Skin epidermis (tissue), 12 donors: ENCODE measurements around the gene B4GALNT3.

Experiments used
- H3K27ac ChIP-seq, 21 experiments: fragments of 200-600 bp; sonication (generic) in 11 of 21; one replicate each; pipeline ENCODE4 v1.5.0; 2020; ENCODE audit warnings: mild to moderate bottlenecking in 3 of 21, inconsistent platforms in 2 of 21, moderate library complexity in 2 of 21
- H3K4me3 ChIP-seq, 7 experiments: fragments of 200-600 bp; sonication (generic) in 2 of 7; one replicate each; pipeline ENCODE4 v1.5.0; 2020; ENCODE audit warnings: inconsistent platforms in 2 of 7, mild to moderate bottlenecking in 2 of 7, moderate library complexity in 1 of 7

B4GALNT3 gene

DNA sequence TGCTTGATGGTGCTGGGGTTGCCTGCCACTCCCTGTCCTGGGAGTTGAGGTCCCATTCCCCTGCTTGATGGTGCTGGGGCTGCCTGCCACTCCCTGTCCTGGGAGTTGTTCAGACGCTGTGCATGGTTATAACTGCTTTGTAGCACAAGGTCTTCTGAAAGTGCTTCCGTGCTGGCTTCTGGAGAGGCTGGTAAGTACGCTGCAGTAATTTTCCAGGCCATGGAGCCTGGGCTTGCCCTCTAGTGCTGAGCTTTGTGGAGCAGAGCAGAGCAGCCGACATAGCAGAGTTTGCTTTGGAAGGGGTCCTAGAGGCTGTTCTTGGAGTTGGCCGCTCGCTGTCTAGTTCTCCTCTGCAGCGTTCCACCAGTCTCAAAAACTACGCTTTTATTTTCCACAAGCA is 6.3 kb downstream of the B4GALNT3 start:
- no peak overlapping the region for H3K27ac ChIP-seq
- H3K4me3 ChIP-seq: no peak overlapping the region

DNA sequence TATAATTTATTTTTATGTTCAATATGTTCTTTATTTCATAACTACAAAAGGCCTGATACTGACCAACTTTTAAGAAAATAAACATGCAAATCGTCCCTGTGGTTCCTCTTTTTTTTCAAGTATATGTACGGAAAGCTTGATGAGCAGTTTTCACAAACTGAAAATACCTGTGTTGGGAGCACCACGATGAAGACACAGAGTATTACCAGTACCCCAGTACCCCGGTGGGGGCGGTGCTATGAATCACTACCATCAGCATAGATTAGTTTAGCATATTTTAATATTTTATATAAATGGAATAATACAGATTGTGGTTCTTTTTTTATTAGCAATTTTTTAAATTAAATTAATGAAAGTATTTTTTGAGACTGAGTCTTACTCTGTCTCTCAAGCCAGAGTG is 7.0 kb downstream of the B4GALNT3 start:
- Histone ChIP-seq H3K27ac (no peak overlapping the region), H3K4me3 (no peak overlapping the region)

DNA sequence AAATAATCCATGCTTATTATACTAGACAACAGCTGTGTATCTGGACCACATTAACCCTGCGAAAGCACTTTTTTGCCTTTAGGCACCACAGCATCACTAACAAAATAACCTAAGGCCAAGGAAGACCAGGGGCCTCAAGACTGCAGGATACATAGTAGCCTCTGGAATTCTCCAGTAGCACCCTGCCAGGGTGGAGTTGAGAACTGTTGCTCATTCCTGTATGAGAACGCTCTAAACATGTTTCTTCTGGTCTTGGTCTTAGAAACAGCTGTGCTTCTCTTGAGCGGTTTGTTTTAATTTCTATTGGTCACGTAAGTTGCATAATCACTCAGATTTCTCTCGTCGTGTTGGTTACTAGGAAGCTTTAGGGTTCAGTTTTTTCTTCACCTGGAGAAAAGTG is 7.9 kb downstream of the B4GALNT3 start:
- H3K27ac ChIP-seq: no peak overlapping the region
- no peak overlapping the region for H3K4me3 ChIP-seq

DNA sequence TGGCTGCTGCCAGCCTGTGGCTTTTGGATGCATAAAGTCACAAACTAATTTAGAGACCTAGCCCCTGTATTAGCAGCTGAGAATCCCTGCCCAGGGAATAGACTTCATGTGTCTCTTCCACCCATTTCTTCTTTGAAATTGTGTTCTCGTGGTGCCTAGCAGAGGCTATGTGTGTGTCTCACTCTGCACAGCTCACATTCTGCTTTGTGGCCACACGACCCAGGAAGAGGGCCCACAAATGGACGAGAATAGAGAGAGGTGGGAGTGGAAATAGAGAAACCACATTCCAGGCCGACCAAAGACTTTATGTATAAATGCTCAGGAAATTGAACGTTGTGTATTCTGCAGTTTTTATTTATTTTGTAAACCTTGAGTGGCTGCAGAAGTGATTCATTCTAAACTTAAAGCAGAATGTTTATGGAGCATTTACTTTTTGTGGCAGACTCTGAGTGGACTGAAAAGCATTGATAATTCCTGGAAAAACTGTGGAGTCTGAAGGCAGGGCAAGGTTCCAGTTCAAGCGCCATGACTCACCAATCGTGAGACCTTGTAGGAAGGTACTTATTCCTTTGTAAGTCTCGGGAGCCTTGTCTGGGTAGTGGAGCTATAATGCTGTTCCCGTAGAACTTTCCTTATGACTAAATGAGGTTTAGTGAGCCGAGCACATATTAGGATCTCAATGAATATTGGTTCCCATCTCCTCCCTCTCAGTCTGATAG is 9.1 kb downstream of the B4GALNT3 start:
- Histone ChIP-seq H3K27ac (no peak overlapping the region), H3K4me3 (no peak overlapping the region)

DNA sequence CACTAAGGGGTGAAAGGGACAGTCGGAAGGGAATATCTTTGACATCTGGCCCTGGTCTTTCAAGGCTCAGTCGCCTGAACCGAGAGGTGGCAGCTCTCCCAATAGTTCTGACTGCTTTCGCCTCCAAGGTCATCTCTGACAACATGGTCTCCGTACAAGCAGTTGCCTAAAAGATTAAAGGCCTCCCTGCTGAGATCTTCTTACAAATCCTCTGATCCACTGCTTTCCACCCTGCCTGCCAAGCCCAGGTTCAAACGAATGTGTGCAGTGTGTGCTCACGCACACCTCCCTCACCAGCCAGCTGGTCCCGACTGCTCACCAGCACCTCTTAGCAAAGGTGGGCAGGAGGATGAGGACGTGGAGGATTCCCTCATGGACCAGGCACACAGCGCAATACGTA is 10.4 kb downstream of the B4GALNT3 start:
- no peak overlapping the region for H3K27ac ChIP-seq
- H3K4me3 ChIP-seq: no peak overlapping the region

DNA sequence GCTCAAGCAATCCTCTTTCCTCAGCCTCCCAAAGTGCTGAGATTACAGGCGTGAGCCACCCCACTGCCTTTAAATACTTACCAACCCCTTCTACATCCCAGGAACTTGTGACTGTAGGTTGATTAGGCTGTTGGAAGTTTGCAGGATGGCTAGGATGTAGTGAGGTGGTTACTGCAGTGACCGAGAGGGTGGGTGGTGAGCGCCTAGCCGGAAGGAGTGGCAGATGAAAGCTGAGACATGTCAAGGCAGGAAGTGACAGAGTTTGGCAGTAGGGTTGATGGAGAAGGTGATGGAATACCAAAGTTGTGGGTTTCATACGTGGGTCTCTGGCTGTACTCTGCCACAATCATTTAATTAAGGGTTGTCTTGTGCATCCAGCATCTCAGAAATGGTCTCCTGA is 13.5 kb downstream of the B4GALNT3 start:
- Histone ChIP-seq H3K4me3 (no peak overlapping the region), H3K27ac (no peak overlapping the region)

DNA sequence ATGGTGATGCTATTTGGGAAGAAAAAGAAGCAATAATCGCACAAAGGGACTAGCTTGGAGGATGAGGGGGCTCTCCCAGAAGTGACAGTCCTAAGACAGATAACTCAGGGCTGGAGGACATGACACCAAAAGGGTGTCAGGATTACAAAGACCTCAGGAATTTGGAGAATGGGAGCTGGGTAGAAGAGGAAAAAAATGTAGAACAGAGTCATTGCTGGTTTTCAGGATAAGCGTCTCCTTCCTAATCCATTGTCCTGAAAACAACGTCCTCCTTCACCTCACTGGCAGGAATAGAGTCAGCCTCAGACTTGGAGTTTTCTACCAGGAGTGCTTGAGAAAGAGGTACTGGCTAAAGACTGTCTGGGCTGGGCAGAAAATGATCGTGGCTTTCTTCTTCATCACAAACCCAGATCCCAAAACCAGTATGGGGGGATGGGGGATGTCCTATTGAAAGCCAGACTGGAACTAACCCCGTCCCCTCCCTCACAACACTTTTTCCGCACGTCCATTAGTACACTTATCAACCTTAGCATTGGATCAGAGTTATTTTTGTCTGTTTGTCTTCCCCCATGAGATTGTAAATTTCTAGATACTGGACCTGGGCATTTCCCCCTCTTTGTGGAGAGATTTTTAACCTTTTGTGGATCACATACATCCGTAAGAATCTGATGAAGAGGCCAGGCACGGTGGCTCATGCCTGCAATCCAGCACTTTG is 14.3 kb downstream of the B4GALNT3 start:
- no peak overlapping the region for H3K27ac ChIP-seq
- H3K4me3 ChIP-seq: no peak overlapping the region

DNA sequence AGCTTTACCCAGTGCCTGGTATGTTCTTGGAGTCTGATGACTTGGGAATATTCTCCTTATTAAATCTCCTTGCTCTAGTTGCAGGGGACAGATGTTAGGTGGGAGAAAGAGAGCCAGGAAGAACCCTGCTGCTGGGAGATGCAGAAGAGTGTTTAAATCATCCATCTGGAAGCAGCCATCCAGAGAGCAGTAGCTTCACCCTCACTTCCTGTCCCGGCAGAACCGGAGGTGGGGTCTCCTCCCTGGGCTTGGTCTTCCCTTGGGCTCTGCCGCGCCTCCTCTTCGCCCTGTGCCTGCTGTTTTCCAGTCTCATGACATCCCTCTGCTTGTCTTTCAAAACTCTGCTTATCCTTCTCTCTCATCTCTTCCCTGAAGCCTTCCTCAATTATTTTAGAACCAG is 15.5 kb downstream of the B4GALNT3 start:
- no peak overlapping the region for H3K4me3 ChIP-seq
- no peak overlapping the region for H3K27ac ChIP-seq

DNA sequence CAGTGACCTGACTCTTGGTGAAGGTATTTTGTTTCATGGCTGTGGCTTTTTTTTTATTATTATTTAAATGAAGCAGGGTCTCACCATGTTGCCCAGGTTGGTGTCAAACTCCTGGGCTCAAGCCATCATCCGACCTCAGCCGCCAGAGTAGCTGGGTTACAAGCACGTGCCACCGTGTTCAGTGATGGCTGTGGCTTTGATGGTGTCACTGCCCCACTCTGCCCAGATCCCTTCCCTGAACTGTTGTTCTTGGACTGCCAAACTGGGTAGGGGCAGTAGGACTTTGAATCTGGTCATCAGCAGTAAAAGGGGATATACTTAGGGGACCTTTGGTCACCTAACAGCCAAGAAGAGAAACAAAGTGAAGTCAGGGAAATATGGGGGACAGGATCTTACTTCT is 19.4 kb downstream of the B4GALNT3 start:
- H3K4me3 ChIP-seq: no peak overlapping the region
- no peak overlapping the region for H3K27ac ChIP-seq

DNA sequence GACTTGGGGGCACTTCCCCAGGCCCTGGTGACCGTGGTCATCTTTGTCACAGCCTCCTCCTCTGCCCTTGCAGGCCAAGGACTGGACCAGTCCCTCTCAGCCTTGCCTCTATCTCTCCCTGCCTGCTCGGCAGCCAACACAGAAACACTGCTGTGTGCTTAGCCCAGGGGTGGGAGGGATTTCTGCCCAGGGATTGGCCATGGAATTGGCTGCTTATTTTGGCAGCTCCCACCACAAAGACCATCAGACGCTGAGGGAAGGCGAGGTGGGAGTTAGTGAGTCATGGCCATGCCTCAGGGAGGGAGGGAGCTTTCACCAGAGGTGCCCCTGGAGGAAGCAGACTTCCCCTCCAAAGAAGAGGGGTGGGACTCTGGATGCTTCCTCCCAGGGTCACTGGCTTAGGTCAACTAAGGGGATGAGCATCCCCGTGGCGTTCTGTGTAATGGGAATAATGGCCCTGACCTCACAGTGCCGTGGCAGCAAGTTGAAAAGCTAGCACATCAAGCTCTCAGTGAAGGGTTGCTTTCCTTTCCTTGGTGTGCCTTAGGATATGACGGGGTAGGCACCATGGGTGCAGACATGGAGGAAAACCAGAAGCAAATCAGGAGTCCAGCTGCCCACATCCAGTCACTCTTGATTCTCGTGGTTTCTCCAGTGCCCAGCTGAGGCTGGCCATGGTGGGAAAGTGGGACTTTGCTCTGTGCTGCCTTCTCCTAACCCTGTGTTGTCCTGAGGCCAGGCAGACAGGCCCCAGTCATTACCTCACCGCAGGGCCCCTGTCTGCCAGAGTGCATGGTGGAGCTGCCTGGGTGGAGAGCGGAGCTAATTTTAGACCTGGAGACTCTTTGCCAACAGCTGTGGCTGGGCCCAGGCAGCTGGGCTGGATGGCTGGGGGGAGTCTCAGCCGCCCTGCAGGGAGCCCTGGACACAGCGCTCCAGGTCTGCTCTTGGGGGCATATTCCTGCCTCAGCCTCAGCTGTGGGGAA is 21.4 kb downstream of the B4GALNT3 start:
- Histone ChIP-seq H3K4me3 (no peak overlapping the region), H3K27ac (peak overlapping the region in 4 of 21 experiments; percentile 12 to 65 (median 51))

DNA sequence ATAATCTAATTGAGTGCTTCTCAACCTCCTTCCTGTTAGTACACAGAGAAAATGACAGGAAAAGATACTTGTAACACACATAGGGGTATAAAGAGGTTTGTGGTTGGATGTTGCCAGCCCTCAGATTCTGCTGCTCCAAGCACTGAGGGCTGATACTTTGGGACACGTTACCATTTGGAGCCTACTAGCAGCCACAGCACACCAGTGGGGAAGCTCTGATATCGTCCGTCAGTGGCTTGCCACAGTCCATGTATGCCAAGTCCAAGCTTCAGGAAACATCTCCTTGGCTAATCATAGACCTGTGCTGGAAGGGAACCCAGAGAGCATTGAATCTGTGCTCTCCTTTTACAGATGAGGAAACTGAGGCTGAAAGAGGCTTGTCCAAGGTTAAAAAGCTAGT is 22.3 kb downstream of the B4GALNT3 start:
- H3K4me3 ChIP-seq: no peak overlapping the region
- no peak overlapping the region for H3K27ac ChIP-seq

DNA sequence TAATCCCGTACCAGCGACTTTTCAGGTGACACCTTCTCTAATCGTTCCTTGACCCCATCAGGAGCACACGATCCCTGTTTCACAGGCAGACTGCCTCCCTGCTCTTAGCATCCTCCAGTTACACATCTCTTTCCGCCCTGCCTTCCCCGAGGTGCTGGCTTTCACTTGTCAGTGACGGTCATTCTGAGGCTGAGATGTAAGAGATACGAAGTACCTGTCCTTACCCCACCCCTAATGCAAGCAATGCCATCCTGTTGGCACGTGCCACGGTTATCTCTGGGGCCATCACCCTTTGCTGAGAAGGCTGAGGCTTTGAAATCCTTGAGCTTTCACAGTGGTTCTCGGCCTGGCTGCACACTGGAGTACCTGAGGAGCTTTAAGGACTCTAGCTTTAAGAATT is 24.4 kb downstream of the B4GALNT3 start:
- H3K27ac ChIP-seq: no peak overlapping the region
- no peak overlapping the region for H3K4me3 ChIP-seq

DNA sequence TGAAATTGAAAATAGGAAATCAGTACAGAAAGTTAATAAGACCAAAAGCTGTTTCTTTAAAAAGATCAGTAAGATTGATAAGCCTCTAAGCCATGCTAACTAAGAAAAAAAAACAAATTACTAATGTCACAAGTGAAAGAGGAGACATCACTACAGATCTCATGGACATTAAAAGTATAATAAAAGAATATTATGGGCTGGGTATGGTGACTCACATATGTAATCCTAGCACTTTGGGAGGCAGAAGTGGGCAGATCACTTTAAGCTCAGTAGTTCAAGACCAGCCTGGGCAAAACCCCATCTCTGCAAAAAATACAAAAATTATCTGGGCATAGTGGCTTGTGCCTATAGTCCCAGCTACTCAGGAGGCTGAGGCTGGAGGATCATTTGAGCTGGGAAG is 30.5 kb downstream of the B4GALNT3 start:
- Histone ChIP-seq H3K4me3 (no peak overlapping the region), H3K27ac (no peak overlapping the region)

DNA sequence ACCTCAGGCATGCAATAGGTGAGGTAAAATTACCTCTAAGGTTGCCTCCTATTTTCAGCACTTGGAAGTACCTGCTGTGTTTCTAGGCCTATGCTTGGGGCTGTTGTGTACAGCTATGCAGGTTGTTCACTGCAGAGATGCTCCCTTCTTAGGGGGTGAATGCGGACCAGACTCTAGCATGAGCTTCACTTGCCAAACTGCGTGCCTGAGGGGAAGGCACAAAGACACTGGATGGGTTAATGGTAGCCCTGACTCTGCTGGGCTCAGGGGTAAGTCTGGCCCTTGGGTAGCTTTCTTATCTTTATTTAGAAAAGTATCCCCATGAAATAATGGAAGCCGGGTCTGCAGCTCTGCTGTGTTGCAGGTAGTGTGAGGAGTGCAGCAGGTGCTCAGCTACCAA is 35.7 kb downstream of the B4GALNT3 start:
- H3K27ac ChIP-seq: no peak overlapping the region
- H3K4me3 ChIP-seq: no peak overlapping the region

DNA sequence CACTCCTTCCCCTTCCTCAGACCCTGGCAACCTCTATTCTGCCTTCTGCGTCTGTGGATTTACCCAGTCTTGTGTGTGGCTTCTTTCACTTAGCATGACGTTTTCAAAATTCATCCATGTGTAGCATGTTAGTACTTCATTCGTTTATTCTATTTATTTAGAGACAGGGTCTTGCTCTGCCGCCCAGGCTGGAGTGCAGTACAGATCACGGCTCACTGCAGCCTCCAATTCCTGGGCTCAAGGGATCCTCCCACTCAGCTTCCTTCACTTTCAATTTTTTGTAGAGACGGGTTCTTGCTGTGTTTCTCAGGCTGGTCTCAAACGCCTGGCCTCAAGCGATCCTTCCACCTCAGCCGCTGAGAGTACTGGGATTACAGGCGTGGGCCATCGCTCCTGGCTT is 37.0 kb downstream of the B4GALNT3 start:
- H3K4me3 ChIP-seq: no peak overlapping the region
- H3K27ac ChIP-seq: no peak overlapping the region

DNA sequence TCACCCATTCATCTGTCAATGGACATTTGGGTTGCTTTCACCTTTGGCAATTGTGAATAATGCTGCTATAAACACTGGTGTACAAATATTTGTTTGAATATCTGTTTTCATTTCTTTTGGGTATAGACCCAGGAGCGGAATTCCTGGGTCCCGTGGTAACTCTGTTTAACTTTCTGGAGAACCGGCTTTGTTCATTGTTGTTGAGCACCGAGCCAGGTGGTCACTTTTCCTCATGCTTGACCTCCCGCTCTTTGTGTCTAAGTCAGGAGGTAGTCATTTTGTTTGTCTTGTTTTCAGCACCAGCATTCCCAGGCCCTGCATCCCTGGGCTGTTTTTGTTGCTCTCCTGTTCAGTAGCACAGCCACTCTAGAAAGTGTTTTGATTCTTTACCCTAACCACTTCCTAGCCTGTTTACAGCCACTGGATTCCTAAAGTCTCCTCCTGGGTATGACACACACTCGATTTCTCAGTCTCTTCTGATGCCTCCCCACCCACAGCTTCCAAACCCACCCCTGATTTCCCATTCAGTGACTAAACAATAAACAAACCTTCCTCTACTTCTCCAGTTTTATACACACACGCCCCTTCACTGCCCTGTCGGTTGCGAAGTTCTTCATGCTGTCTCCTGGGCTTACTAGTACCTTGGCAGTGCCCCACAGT is 37.9 kb downstream of the B4GALNT3 start:
- Histone ChIP-seq H3K4me3 (no peak overlapping the region), H3K27ac (peak overlapping the region in 1 of 21 experiments; percentile 8)

DNA sequence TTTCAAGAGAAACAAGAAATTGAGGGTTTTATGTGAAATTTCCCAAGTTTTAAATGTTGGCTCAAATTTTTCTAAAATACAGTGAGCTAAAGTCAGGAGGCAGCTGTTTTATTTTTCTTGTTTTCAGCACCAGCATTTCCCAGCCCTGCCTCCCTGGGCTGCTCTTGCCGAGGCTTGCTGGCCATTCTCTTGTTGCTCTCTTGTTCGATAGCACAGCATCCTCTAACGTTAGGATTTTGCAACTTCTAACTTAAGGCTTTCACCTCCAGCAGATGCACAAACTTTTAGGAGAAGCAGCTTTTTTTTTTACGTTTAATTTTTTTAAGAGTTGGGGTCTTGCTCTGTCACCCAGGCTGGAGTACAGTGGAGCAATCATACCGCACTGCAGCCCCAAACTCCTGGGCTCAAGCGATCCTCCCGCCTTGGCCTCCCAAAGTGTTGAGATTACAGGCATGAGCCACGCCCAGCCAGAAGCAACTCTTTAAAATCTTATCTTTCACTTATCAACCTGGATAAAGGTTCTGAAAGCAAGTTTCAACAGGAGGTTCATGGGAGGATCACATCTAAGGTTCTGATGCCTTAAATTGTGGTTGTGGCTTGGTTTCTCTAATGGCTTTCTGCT is 40.2 kb downstream of the B4GALNT3 start:
- H3K4me3 ChIP-seq: no peak overlapping the region
- H3K27ac ChIP-seq: peak overlapping the region in 1 of 21 experiments; percentile 31

DNA sequence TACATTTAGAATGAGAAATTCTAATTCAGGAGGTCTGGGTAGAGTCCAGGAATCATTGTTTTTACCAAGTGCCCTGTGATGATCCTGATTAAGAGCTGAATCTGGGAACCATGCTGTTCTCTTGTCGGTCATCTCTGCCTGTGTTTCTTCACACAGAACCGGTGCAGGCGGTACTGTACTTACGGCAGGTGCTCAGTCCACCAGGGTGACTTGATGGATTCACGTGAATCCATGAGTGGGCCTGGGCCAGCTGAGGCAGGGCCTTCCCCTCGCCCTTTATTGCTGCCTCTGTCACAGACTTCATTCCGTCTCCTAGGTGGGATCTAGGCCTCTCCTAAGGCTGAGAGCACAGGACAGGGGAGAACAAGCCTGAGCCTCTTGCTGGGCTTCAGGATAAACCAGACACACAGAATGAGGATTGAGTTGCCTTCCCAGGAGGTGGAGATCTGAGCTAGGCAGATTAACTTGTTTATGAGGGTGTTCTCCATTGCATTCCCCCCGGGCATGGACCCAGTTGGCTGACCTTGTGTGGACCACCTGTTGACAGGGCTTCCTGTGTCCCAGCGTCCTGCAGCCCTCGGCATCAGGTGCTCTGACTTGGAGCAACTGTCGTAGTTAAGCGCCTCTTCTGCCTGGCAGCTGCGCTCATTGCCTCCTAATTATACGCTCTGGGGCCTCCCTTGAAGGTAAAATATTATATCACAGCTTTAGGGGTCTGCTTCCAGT is 42.1 kb downstream of the B4GALNT3 start:
- no peak overlapping the region for H3K4me3 ChIP-seq
- peak overlapping the region in 8 of 21 experiments; percentile 24 to 85 (median 66) for H3K27ac ChIP-seq
